ENCODE measurements around the gene ADAP1. TPM values are rescaled to one million over a fixed set of nuclear protein-coding genes. Genes with fewer than 3 reads are reported as not detected.

ADAP1 gene
- total and polyA plus RNA-seq, 2 of the 13 experiments (the other 11 are each of a cell fraction or from before 2014, with no cell fraction given) = 10.5 to 24.6 TPM

- ATAC-seq = no peak
- Histone ChIP-seq H3K9ac (ENCODE audit: insufficient read depth, low read depth, low read length) (no peak overlapping the region), H4K20me1 (ENCODE audit: insufficient read depth, low read length) (no peaks in the 10 kb centered on the region), H3K27me3 (ENCODE audit: control insufficient read depth in 1 of 2, insufficient read depth in 2 of 2, low read length in 2 of 2) (no peaks in the 10 kb centered on the region), H3K79me2 (ENCODE audit: insufficient read depth, low read length) (no peaks in the 10 kb centered on the region), H3K27ac (ENCODE audit: extremely low read length, insufficient read depth, low read length) (no peak overlapping the region), H3K9me3 (ENCODE audit: low read length) (no peaks in the 10 kb centered on the region), H3K36me3 (replicated peaks in 1 of 2; ENCODE audit: control insufficient read depth in 1 of 2, insufficient read depth in 2 of 2, low read length in 2 of 2) (peaks cover 26 to 70% of the 10 kb centered on the region in 2 experiments; a peak in 4 of 5 replicates), H3K4me3 (replicated peaks in 1 of 3; ENCODE audit: insufficient read depth in 1 of 3, low read depth in 2 of 3, low read length in 3 of 3) (no peak overlapping the region), H2AFZ (ENCODE audit: low read length) (no peak overlapping the region), H3K4me2 (ENCODE audit: low read depth, low read length) (no peak overlapping the region), H3K4me1 (ENCODE audit: insufficient read depth, low read length) (peaks cover 13% of the 10 kb centered on the region)
- TF ChIP-seq ATF3 (CRISPR knock-in tag; IDR thresholded peaks at IDR 0.05) = no peak
- no peak for TF ChIP-seq JUND (CRISPR knock-in tag; IDR thresholded peaks at IDR 0.05)
- TF ChIP-seq ZBTB37 (CRISPR knock-in tag; IDR thresholded peaks at IDR 0.05) = no peak
- TF ChIP-seq POLR2AphosphoS2 (IDR thresholded peaks at IDR 0.05; ENCODE audit: low read depth, low read length) = no peak
- no peak for TF ChIP-seq FOXO1 (CRISPR knock-in tag; IDR thresholded peaks at IDR 0.05)
- TF ChIP-seq FOXP1 (IDR thresholded peaks at IDR 0.05) = no peak
- TF ChIP-seq FOXP1 (CRISPR knock-in tag; IDR thresholded peaks at IDR 0.05) = no peak
- no peak for TF ChIP-seq SRSF9 (IDR thresholded peaks at IDR 0.05; ENCODE audit: borderline replicate concordance, insufficient read depth, low read depth, low read length, poor library complexity, severe bottlenecking)
- TF ChIP-seq IRF9 (CRISPR knock-in tag; IDR thresholded peaks at IDR 0.05; ENCODE audit: borderline replicate concordance) = no peak
- TF ChIP-seq MYPOP (CRISPR knock-in tag; IDR thresholded peaks at IDR 0.05) = no peak
- no peak for TF ChIP-seq MXI1 (IDR thresholded peaks at IDR 0.05; ENCODE audit: borderline replicate concordance, low read depth, low read length)
- no peak for TF ChIP-seq TCF12 (IDR thresholded peaks at IDR 0.05)
- no peak for TF ChIP-seq TCF12 (CRISPR knock-in tag; IDR thresholded peaks at IDR 0.05)
- CTCF ChIA-PET (ENCODE audit: low intra/inter-chr PET ratio, low total read pairs) = no interaction called here
- in situ Hi-C loops (cut with HindIII; ENCODE audit: extremely low pct_ligation_motif_present, low pct_unique_long_range_greater_than_20kb) (no loop called here), intact Hi-C loops (cut with micrococcal nuclease; ENCODE audit: unreplicated experiment) (no loop called here)
- FAIRE-seq = no peak
- no TSS peak for BruUV-seq (replicated peaks)
- POLR2A ChIA-PET = no interaction called here
- WGBS (ENCODE audit: low lambda C conversion rate) = 93% methylated on average over 16 of the region's 16 CpGs
- no peak for DNase-seq (ENCODE audit: low spot score)
Measured at GRCh38 chr7:863106-863505, 91.4 kb downstream of the ADAP1 start.
